GM19023 (cell line): ENCODE measurements around the gene DMBT1.

Source experiments
- ATAC-seq: cut with Tn5 transposase; IDR thresholded peaks from one replicate; pipeline ENCODE4 v1.9.1; 2021; ENCODE audit warnings: mild to moderate bottlenecking, moderate library complexity; ENCODE audit not compliant: unreplicated experiment

Gene DMBT1

DNA sequence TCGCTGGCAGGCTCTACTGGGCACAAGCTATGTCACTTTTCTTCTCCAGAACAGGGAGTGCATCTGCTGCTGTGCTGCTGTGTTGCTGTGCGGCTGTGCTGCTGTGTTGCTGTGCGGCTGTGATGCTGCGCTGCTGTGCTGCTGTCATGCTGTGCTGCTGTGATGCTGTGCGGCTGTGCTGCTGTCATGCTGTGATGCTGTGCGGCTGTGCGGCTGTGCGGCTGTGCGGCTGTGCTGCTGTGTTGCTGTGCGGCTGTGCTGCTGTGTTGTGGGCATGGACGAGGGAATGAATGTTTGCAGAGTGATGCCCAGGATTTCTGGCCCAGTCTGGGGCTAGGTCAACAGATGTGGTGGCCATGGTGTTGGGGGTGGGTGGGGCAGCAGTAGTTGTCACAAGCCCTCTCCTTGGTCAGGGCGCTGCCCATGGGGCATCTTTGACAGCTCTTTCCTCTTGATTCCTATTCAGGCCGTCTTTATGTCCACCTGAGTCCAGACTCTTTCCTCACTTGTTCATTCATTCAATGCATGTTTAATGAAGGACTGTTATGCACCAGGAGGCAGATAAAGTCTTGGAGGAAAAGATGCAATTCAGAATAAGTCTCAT is 83.5 kb downstream of the DMBT1 start:
- ATAC-seq, result no peak

DNA sequence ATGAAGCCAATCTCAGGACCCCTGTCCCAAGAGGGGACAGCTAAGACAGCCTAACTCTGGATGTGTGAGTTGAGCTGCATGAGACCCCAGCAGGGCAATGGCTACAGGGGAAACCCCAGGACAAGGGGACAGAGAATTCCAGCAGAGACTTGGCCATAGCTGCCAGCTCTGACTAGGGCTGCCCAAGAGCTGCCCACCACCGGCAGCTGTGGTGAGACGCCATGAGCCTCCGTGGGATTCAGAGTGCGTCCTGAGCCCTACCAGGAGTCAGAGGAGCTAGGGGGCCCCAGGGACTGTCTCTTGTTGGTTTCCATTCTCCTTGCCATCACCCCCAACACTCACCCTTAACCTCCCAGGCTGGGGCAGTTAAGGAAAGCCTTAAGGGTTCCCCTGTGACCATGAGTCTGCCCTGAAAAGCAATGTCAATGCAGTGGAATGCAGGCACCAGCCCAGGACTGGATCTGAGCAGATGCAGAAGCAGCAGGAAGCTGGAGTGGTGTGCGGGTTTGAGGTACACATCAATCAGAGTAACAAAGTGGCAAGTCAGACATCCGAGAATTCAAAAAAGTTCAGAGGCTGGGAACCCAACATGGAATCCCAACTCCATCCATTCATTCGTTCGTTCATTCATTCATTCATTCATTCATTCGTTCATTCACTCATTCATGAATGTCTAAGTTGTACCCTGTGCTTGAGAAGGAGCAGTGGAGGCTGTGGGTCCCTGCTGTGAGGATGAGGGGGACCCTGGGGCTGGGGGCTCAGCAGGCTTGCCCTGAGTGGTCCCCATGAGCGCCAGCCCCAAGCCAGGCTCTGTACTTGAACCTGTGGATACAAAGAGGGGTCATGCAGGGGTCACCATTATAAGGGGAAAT is 86.2 kb downstream of the DMBT1 start:
- ATAC-seq, result no peak

DNA sequence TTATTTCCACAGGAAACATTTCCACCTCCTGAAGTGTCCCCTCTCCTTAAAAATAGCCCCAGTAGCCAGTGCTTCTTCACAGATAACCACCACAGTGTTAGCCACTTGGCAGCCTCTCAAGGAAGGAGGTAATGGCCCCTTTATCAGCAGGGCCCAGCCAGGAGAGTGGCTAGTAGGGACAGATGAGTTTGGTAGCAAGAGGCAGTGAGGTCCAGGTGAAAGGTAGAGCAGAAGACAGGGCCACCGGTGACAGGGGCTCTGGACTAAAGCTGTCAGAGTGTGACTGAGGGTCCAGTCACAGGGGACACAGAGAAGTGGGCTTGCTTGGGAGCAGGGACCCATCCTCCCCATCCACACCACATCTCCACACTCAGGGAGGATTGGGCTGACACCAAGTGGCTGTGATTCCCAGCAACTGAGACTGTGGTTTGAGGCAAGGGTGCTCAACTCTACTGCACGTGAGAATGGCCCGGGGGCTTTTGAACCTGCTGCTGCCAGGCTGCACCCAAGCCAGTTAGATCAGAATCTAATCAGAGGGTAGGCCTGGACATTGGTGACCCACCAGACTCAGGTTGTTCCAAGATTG is 86.9 kb downstream of the DMBT1 start:
- no peak for ATAC-seq

DNA sequence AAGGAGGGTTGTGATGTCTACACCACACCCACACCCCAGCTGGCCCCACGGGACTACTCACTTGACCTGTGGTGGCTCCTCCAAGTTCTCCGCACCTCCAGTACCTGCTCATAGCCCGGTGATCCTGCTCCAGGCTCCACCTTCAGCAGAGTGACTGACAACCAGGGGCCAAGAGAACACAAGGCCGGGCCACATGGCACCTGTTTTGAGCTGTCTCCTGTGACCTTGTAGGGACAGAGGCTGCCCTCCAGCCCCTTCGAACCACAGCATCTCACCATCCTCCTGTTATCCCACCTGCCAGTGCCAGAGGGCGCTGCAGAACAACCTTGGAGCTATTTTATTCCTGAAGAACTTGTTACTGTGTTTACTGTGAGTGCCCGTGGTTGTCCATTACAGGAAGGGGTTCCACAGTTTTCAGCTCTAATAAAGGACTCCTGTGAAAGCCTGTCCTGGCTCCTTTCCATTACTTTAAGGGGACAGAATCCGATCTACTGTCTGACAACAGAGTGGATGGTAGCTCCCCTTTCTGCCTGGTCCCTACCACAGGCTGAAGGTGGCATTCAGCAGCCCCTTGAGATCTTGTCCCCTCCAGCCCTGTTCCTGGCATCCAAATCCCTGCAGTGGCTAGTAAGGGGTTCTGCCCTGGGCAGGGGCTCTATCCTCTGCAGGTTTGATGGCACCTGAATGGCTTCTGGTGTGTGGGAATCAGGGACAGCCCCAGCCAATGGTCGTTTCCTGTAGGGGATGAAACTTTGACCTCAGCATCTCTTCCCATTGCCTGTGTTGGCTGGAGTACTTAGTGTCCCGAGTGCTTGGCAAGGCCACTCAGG is 88.3 kb downstream of the DMBT1 start:
- no peak for ATAC-seq

DNA sequence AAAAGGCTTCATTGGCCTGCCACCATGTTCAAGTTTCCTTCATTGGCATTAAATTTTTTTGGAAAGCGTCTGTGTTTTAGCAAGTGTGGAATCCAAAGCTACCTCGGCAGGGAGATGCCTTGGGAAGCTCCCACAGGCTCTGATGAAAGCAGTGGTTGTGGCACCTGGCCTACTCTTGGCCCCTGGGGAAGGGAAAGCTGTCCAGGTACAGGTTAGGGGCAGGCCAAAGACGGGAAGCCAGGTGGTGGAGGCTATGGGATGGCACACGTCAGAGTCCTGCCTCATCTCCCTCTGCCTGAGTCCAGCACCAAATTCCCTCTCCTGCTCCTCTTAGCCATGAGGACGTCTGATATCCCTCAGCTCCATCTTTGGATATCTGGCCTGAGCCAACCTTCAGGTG is 89.3 kb downstream of the DMBT1 start:
- ATAC-seq, result no peak

DNA sequence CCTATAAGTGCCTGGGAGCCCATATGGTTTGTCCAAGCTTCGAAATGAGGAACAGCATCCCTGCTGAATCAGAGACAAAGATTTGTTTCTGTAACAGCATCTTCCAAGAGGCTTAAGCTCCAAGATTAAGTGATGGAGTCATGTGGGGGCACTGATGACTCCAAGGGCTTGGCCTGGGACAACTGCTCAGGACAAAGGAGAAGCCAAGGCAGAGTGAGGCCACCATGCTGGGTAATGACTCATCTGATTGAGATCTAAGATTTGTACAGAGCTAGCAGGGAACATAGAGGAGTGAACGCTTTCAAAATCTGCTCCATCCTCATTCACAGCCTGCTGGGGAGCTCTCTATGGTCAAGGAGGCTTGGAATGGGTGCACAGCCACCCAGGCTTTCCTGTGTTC is 89.8 kb downstream of the DMBT1 start:
- ATAC-seq, result no peak

DNA sequence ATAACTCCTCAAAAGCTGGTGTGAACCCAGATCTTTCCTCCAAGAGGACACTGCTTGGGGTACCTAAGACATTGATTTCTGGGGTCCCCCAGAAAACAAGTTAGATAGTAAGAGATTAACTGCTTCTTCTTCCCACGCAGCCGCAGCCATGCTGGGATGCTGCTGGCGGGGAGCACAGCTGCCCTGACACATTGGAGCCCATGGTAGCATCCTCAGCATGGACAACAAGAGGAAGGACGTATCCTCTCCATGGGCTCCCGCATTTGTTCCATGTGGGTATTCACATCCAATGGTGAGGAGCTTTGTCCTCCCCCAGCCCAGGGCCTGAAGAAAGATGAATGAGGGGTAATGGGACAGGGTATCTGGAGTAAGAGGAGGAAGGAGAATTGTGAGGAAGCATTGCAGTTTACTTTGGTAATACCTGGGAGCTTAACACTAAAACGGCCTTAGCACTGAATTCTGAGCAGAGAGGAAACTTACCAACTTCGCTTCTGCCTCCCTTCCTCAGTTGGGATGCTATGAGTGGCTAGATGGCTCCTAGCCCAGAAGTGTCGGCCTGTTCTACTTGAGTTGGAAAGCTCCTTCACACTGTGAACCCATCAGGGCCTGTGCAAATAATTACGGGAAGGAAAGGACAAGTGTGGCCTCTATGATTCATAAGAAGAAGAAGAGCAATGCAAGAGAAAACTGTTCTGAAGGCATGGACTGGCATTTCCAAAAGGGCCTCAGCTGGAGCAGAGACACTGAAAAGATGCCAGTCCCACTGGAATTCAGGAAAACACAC is 95.2 kb downstream of the DMBT1 start:
- no peak for ATAC-seq

DNA sequence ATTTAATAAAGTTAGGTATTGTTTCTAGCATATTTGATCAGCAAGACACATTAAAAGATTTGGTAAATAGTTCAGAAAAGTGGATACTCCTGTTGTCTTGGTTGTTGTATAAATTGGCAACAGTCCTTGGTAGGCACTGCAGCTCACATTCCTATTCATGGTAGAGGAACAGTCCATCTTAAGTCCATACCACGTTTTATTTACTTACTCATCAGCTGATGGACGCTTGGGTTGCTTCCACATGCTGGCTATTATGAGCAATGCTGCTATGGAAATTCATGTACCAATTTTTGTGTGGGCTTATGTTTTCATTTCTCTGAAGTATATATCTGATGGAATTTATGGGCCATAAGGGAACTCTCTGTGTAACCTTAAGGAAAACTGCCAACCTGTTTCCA is 95.8 kb downstream of the DMBT1 start:
- no peak for ATAC-seq

DNA sequence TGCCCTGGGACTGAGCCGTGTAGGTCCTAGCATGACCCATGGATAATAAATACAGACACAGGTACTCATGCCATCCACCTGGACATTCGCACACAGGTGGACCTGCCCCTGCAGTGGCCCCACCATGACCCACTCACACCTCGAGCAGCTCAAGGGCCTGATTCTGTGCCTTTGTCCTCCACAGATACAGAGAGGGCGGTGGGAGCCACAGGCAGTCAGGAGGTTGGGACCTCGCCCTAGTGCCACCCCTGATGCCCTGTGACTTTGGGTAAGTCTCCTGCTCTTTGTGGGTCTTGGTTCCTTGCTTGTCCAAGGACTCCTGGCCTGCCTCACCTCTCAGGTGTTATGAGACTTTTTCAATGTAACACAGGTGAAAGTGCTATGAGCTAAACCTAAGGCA is 96.2 kb downstream of the DMBT1 start:
- ATAC-seq, result no peak

DNA sequence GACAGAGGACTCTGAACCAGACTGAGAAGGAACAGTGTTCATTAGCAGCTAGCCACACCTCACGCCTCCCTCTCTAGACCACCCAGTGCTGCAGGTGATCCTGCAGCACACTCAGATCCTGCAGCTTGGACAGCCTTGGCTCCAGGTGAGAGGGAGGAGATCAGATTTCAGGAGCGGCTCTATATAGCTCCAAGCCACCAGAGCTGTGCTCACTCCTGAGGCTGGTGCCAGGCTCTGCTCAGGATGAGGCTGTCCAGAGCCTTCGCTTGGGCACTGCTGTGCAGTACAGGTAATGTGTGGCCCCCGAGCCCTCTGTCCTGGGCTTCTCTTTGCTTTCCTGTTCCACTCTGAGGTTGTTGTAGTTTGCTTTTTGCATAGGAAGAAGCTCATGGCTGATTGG is 96.7 kb downstream of the DMBT1 start:
- ATAC-seq, result no peak

DNA sequence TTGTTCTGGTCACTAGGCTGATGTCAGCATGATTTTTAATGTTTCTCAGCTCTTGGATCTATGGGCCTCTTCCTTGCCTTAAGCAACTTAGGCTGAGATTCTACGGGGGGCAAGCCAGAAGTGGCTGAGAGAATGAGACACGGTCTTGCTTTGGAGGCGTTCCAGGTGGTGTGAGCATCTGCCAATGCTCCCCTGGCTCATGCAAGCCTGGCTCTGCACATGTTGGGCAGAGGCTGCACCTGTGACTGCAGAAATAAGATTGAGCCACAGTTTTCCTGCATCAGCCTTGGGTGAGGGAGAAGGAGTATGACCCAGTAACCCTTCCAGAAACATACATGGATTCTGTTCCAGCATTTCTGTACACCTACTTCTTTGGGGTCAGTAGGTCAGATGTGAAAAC is 97.2 kb downstream of the DMBT1 start:
- ATAC-seq, result no peak

DNA sequence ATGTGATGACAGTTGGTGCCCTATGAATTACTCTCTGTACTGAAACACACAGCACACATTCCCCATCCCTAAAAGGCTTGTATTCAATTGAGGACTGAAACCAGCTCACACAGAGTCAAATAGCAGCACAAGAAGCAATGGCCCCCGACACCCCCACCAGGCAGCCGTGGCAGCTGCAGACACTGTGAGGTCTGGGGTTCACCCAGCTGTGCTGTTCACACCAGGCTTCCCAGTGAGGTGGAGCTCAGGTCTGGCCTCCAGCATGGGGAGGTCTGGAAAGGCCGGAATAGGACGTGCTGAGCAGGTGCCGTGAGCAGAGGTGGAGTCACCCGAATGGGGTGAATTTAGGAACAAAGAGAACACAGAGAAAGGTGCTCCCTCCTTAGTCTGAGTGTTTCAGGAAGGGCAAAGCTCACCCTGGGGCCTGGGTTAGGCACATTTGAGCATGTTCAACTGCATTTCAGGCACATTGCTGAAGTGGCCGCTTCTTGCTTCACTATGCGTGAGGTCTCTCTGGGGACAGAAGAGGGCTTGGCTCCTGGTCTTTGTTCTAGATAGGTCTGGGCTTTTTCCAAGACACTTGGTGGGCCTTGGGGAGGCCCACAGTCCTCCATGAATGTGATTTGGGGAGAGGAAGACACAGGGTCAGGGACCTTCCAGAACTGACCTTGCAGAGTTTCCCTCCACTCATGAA is 97.9 kb downstream of the DMBT1 start:
- ATAC-seq, result no peak

DNA sequence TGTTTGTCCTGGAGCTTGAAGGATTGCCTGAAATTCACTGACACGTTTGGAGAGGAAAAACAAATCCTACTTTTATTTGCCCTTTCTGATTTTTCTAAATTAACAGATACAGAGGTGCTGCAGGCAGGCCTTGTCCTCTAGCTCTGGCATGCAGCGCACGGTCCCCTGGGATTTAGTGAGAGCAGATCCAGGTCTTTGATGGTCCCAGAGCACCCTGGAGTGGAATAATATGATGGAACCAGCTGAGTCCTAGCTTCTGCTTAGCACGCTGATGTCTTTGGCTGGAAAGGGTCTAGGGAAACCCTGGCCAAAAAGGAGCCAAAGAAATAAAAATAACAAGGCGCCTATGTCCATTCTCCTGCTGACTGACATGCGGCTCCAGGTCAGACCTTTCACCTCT is 98.6 kb downstream of the DMBT1 start:
- no peak for ATAC-seq

DNA sequence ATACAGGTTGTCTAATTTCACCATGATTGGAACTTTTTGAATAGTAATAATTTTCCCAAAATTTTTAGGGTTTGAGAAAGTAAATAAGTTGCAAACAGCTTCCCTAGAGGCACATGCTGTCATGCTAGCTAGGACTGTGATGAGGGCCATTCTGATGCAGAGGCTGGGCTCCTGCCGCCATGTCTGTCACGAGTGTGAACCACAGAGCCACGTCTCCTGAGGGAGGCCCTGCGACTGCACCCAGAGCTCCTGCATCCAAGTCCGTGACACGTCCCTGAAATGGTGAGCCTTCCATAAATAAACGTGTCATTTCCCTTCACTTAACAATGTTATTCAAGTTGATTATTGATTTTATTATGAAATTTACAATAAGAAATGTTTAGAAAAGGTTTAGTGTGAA is 99.1 kb downstream of the DMBT1 start:
- ATAC-seq, result no peak

DNA sequence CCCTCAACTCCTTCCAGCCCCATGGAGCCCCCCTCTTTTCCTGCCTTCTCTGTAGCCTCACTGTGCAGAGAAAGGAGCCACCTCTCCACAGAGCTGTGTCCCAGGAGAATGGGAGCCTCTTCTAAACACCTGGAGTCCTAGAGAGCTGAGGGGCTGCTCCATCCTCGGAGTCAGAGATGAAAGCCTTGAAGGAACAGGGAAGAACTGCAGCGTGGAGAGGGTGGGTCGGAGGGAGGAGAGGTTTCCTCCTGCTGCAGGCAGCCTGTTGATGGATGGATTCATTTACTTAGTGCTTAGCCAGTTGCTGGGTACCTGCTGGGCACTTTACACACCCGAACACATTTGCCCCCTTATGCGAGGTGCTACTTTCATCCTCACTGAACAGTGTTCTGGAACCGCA is 100.1 kb downstream of the DMBT1 start:
- no peak for ATAC-seq

DNA sequence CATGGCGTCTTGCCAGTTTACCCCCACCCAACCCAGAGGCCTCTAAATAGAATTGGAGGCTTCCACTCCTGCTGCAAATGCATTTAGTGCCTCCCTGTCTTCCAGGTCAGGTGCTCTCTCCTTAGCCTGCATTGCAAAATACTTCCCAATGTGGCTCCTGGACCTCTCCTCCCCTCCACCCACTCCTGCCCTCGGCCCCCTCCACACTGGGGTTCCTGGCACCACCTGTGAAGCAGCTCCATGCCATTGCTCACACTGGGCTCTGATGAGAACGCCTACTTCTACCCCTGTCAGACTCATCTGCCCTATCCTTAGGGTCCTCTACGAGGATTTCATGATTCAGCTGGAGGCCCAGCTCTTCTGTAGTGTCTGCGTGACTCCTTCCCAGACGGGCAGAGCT is 101.7 kb downstream of the DMBT1 start:
- no peak for ATAC-seq

DNA sequence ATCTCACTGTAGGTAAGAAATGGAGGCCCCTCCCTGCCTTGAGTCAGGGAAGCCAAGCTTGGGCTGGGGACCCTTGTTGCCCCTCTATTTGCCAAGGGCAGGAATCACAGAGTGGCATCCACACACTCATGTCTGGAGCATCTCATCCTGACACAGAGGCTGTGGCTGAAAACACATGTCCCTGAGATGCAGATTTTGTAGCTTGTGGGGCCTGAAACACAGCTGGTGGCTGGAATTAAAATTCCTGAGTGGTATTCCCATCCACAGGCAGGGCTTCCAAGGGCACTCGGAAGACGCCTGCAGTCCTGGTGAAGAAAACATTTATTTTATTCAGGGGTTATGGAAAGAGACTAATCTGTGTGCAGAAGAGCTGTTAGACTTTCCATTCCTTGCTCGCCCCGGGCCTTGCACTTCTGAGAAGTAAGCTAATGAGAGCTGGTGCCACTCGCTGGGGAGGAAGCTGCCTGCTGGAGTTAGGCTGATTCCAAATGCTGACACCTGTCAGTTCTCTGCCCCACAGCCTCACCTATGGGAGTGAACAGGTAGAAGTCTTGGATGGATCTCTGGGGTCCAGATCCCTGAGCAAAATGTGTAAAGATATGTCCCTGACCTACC is 103.1 kb downstream of the DMBT1 start:
- no peak for ATAC-seq

DNA sequence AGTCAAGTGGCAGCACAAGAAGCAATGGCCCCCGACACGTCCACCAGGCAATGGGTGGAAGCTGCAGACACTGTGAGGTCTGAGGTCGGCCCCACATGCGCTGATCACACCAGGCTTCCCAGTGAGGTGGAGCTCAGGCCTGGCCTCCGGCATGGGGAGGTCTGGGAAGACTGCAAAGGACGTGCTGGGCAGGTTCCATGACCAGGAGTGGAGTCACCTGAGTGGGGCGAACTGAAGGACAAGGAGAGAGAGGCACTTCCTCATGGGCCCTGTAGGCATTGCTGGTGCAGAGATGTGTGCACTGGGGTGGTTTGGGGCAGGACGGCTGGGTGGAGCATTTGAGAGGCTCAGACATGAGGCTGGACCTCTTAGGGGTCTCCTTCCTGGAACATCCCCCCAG is 103.9 kb downstream of the DMBT1 start:
- no peak for ATAC-seq

DNA sequence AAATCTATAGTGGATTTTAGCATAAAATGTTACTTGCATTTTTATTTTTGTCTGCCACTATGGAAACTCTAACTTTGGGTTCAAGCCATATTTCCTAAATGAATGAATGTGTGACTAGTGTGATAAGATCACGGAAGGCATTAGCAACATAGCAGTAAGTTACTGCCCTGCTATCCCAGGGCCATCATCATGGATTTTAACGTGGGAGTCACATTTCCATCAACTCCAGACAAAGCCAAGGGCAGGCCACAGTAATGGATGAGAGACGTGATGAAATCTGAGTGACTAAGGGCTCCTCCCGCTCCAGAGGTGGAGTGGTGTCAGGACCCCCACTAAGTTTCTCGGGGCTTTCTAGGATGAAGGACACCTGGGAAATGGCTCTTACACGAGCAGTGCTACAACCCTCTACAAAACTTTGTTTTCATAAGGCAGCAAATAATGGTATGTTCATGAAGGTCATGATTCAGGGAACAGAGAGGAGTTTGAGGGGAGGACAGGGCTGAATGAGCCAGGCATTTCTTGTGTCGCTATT is 104.8 kb downstream of the DMBT1 start:
- ATAC-seq, result no peak
